HG03521 (cell line): ENCODE data around the gene CDADC1.
A peak's percentile ranks its signal among the peaks of the same experiment; 100 is the strongest.
"Not testable (repeated sequence)": the region's sequence is repeated elsewhere in the genome, so short reads cannot be mapped to it uniquely, and the experiment has no call there.

Experiments used
- ATAC-seq: cut with Tn5 transposase; IDR thresholded peaks from one replicate; pipeline ENCODE4 v1.9.1; 2021; ENCODE audit warnings: mild to moderate bottlenecking, moderate library complexity; ENCODE audit not compliant: unreplicated experiment

The CDADC1 gene

GRCh38 chr13:49292742-49293486 lies 45.2 kb downstream of the CDADC1 start:
- ATAC-seq, result no peak

- not testable (repeated sequence) for ATAC-seq
These were observed 47.0 kb downstream of the CDADC1 start for GRCh38 chr13:49294723-49295122.

- ATAC-seq, result no peak
These were observed 47.5 kb downstream of the CDADC1 start for GRCh38 chr13:49295244-49295643.

DNA sequence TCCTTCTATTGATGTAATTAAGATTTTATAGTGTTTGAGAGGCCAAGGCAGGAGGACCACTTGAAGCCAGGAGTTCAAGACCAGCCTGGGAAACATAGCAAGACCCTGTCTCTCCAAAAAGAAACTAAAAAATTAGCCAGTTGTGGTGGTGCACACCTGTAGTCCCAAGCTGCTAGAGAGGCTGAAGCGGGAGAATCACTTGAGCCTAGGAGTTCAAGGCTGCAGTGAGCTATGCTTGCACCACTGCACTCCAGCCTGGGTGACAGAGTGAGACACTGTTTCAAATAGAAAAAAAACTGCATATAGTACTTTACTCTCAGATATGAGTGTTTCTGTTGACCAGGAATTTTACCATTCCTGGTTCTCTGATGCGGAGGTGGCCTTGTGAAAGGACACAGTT lies 48.9 kb downstream of the CDADC1 start:
- ATAC-seq, result no peak

- no peak for ATAC-seq
These were observed 49.6 kb downstream of the CDADC1 start for GRCh38 chr13:49297338-49297737.

DNA sequence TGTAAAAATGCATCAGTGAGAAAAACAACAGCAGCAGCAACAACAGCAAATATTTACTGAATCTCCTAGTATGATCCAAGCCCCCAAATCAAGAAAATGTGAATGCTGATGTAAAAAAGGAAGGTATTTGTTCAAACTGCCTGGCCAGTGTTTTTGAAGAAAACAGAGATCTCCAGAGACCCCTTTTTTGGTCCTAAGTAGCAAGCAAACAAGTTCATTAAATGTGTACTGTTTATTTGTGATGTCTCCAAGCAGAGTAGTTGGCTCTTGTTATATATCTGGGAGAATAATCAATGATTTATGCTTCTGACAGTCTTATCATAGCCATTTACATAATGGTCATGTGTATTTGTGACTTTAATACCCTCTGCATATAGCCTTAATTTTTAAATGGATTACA lies 50.7 kb downstream of the CDADC1 start:
- ATAC-seq, result no peak

GRCh38 chr13:49298903-49299605 lies 51.3 kb downstream of the CDADC1 start:
- no peak for ATAC-seq

DNA sequence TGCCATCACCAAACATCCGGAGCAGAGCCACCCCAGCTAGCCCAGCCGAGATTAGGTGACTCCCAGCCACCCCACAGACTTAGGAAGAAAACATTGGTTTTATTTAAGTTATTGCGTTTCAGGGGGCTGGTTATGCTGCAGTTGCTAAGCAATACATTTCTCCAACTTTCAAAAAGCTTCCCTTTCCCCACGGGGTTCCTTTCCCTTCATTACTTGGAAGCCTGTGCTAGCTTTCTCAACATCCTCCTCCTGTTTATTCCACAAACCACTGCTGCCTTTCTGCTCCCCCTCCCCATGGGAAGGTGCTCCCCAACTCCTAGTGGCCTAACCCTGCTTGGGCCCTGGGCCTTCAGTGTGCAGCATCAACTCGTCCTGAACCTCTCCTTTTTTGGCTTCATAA lies 52.6 kb downstream of the CDADC1 start:
- ATAC-seq, result no peak

GRCh38 chr13:49300739-49301589 lies 53.2 kb downstream of the CDADC1 start:
- peak; percentile 76 for ATAC-seq

GRCh38 chr13:49302222-49302621 lies 54.5 kb downstream of the CDADC1 start:
- ATAC-seq, result no peak

DNA sequence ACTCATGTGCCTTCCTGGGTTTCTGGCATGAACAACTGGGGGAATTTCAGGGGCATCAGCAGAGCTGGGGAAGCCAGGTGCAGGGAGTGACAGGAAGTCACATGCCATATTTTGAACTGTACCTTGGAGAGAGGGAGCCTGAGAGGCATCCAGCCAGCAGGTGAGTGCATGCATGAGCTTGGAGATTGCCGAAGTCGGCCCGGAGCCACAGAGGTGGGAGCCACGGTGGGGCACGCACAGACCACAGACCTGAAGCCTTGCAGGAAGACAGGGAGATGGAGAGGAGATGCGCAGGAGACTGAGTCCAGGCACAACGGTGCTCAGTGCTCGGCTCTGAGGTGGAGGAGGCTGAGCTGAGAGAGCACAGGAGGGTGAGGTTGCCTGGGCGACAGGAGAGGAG lies 55.1 kb downstream of the CDADC1 start:
- no peak for ATAC-seq

GRCh38 chr13:49303533-49304252 lies 56.0 kb downstream of the CDADC1 start:
- ATAC-seq, result no peak

- no peak for ATAC-seq
These were observed 56.6 kb downstream of the CDADC1 start for GRCh38 chr13:49304356-49304755.

DNA sequence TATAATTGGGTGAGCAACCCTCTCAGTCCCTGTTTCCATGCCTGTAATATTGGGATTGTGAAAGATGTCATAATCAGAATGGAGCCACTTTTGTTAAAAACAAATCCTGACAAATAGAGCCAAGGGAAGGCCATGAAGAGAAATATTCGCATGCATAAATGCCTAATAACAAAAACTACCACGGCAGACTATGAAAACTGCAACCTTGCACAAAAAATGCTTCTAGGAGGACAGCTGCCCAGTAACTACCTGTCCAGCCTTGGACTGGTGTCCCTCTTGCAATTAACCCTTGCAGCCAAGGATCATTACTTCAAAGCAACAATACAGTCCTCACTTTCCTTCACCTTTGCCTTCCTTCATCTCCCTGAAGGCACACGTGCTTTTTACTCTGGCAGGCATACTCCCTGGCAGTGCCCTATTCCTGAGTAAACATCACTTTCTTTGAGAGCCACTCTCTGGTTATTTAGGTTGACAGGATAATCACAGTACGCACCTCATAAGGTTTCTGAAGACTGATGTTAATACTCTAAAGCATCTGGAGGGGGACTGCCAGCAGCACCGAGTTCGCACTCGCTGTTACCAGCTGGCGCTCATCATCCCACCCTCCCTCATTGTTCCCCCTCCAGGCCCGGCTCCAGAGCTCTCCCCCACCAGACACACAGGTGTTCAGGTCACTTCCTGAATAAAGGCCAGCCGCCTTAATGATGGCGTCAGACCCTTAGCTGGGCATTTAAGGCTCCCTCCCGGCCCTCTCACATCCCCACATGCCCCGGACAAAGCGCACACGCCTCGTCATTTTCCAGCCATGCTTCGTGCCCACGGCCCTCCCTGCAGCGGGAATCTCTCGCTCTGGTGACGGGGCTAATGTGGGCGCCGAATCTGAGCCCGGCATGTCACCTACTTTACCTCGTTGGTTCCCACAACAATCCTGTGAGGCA lies 57.3 kb downstream of the CDADC1 start:
- no peak for ATAC-seq

- no peak for ATAC-seq
These were observed 58.2 kb downstream of the CDADC1 start for GRCh38 chr13:49305792-49306425.

DNA sequence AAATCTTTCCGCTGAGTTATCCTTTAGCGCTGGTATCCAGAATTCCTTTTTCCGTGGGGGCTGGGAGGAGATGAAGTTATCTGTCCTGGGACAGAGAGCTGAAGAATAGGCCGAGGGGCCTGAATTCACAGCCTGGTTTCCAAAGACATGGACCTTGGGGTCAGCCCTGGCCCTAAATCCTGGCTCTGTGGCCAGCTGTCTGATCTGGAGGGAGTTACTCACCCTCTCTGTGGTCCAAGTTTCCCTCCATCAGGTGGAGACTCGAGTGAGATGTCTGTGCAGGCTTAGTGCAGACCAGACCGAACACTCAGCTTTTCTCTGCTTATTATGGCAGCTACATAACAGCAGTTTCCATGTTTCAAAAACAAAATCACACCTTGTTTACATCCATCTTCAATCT lies 59.6 kb downstream of the CDADC1 start:
- ATAC-seq, result no peak

DNA sequence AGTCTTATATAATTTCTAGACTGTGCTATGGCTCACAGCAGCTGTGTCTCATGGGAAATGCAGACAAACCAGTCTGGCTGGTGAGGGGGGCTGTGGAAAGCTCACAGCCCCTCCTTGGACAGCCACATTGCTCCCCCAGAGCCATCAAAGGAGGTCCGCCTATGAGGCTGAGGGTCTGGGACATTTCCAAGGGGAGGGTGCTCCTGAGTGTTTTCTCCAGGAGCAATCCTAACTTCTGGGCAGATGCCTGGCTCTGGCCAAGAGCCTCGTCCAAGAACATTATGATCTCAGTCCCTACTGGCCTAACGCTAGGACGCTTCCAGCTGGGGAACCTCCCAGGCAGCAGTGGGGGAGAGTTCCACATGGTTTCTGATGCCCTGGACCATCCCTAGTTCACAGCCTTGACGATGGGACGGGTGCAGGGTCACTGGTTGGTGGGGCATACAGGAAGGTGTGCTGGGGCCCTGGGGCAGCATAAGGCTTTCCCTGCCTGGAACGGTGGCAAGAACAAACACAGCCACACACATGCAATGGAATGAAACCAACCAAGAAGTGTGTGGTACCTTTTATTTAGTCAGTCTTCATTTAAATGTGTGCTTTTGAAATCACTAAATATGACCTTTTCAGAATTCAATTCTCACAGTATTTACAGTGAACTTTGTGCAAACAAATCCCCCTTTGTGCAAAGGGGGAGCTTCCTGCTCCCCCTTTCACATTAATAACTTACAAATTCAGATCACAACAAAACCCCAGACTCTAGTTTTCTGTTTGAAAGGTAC lies 60.6 kb downstream of the CDADC1 start:
- ATAC-seq, result no peak

DNA sequence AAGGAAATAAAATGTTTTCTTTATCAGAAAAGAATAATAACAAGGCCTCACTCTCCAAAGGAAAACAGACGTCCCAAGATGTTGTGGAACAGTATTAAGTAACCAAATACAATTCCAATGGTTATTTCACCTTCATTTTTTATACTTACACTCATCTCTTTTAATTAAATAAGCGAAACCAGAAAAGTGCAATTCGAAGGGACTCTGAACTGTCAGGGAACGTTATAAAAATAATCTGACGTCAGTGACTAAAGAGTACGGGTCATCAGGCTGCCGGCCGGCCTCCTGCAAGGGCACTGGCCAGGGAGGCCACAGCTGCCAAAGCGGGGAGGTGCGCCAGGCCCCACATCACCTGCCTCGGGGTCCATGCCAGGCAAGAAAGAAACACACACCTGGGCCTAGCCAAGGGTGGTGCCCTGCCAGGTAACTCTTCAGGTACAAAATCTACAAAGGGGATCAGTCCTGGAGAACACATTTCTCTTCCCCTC lies 61.2 kb downstream of the CDADC1 start:
- ATAC-seq, result no peak
